HepG2 (cell line): ENCODE data around the gene DENND10. TPM values are rescaled to one million over a fixed set of nuclear protein-coding genes. Genes with fewer than 3 reads are reported as not detected.

ENCODE experiments used
- ATM ChIP-seq: fragments of 450-650 bp; IDR thresholded peaks from 2 replicates; pipeline ENCODE4 v1.7.1; 2017; ENCODE audit warnings: mild to moderate bottlenecking, borderline replicate concordance
- FOXM1 ChIP-seq: sonication (generic); formaldehyde crosslinking; IDR thresholded peaks from 2 replicates; pipeline ENCODE4 v1.5.0; 2020; ENCODE audit warnings: missing genetic modification reagents
- HNF4A ChIP-seq: sonication (generic); formaldehyde crosslinking; IDR thresholded peaks from 2 replicates; pipeline ENCODE4 v1.4.0; 2020; ENCODE audit warnings: missing genetic modification reagents
- HNF4G ChIP-seq, 2 experiments: sonication (generic) in 1 of 2; formaldehyde crosslinking in 1 of 2; IDR thresholded peaks; 2 replicates each; pipeline versions ENCODE4 v1.4.0 to v1.6.1; 2011 to 2020; ENCODE audit warnings: borderline replicate concordance in 2 of 2, low read depth in 2 of 2, mild to moderate bottlenecking in 2 of 2, low read length in 1 of 2, missing genetic modification reagents in 1 of 2, moderate library complexity in 1 of 2
- KDM4B ChIP-seq: sonication (generic); formaldehyde crosslinking; IDR thresholded peaks from 2 replicates; pipeline ENCODE4 v1.4.0; 2020; ENCODE audit warnings: missing genetic modification reagents
- MAF1 ChIP-seq: sonication (generic); formaldehyde crosslinking; IDR thresholded peaks from 2 replicates; pipeline ENCODE4 v1.5.0; 2020; ENCODE audit warnings: missing genetic modification reagents, borderline replicate concordance
- MTF2 ChIP-seq: sonication (generic); formaldehyde crosslinking; IDR thresholded peaks from 2 replicates; pipeline ENCODE4 v1.5.0; 2020; ENCODE audit warnings: missing genetic modification reagents, borderline replicate concordance
- NBN ChIP-seq: fragments of 450-650 bp; conservative IDR thresholded peaks from 2 replicates; pipeline ENCODE4 v1.6.1; 2017
- NR2F6 ChIP-seq, 2 experiments: IDR thresholded peaks; 2 replicates each; pipeline ENCODE4 v1.6.1; 2016; ENCODE audit warnings: antibody characterized with exemption in 1 of 2, mild to moderate bottlenecking in 1 of 2
- RBM22 ChIP-seq: fragments of 200-400 bp; formaldehyde crosslinking; optimal IDR thresholded peaks from 2 replicates; pipeline ENCODE3; 2017; ENCODE audit warnings: mild to moderate bottlenecking, low read length, moderate library complexity
- RNF2 ChIP-seq: fragments of 450-650 bp; conservative IDR thresholded peaks from 2 replicates; pipeline ENCODE4 v1.6.1; 2016; ENCODE audit warnings: low read depth
- ZMAT3 ChIP-seq: sonication (generic); formaldehyde crosslinking; conservative IDR thresholded peaks from 2 replicates; pipeline ENCODE4 v1.7.0; 2021; ENCODE audit warnings: missing genetic modification reagents
- ZNF333 ChIP-seq: sonication (generic); formaldehyde crosslinking; IDR thresholded peaks from 2 replicates; pipeline ENCODE4 v1.4.0; 2020; ENCODE audit warnings: mild to moderate bottlenecking, missing genetic modification reagents, borderline replicate concordance
- ZNF350 ChIP-seq: sonication (generic); formaldehyde crosslinking; IDR thresholded peaks from 2 replicates; pipeline ENCODE4 v1.4.0; 2020; ENCODE audit warnings: mild to moderate bottlenecking, low read depth, missing genetic modification reagents, borderline replicate concordance
- ZNF430 ChIP-seq: sonication (generic); formaldehyde crosslinking; IDR thresholded peaks from 2 replicates; pipeline ENCODE4 v1.9.0; 2021; ENCODE audit warnings: mild to moderate bottlenecking, missing genetic modification reagents
- ZNF724P ChIP-seq: sonication (generic); formaldehyde crosslinking; IDR thresholded peaks from 2 replicates; pipeline ENCODE4 v1.8.0; 2022; ENCODE audit warnings: missing genetic modification reagents, borderline replicate concordance
- ZNF781 ChIP-seq: sonication (generic); formaldehyde crosslinking; IDR thresholded peaks from 2 replicates; pipeline ENCODE4 v1.5.1; 2020; ENCODE audit warnings: borderline replicate concordance, mild to moderate bottlenecking, missing genetic modification reagents; ENCODE audit errors: not compliant biosample characterization
- ZSCAN9 ChIP-seq: IDR thresholded peaks from 2 replicates; pipeline ENCODE4 v1.6.1; 2016; ENCODE audit warnings: borderline replicate concordance
- polyA plus RNA-seq, 8 experiments: library from polyadenylated mRNA; depleted of rRNA in 3 of 8; stranded (reverse) in 7 of 8; unstranded in 1 of 8; fragments of >200 nt; fragmentation: Illumina TruSeq in 4 of 8; extraction: Trizol in 4 of 8; gene quantifications; 2 replicates each; pipeline versions ENCODE4 v1.2.1 to v1.2.3, GENCODE V29; 2011 to 2016; ENCODE audit warnings: low read depth in 4 of 8, missing spikeins in 1 of 8, mixed read lengths in 1 of 8; ENCODE audit not compliant: insufficient read depth in 1 of 8
- total RNA-seq, 5 experiments: library from RNA; depleted of rRNA; stranded (reverse); fragments of >200 nt; fragmentation: Illumina TruSeq; extraction: Trizol; gene quantifications; 2 replicates each; pipeline ENCODE4 v1.2.3, GENCODE V29; 2016; ENCODE audit warnings: low read depth in 1 of 5
- TF ChIP-seq, protein P1 (sequence below): sonication (generic); formaldehyde crosslinking; IDR thresholded peaks from 2 replicates; pipeline ENCODE4 v1.4.0; 2020; ENCODE audit warnings: missing genetic modification reagents, borderline replicate concordance
- TF ChIP-seq, protein P2 (sequence below): sonication (generic); formaldehyde crosslinking; IDR thresholded peaks from 2 replicates; pipeline ENCODE4 v1.4.0; 2020; ENCODE audit warnings: mild to moderate bottlenecking, missing genetic modification reagents
- TF ChIP-seq, protein P3 (sequence below): sonication (generic); formaldehyde crosslinking; IDR thresholded peaks from 2 replicates; pipeline ENCODE4 v1.5.0; 2020; ENCODE audit warnings: mild to moderate bottlenecking, missing genetic modification reagents
- TF ChIP-seq, protein P4 (sequence below): sonication (generic); formaldehyde crosslinking; IDR thresholded peaks from 2 replicates; pipeline ENCODE4 v1.4.0; 2020; ENCODE audit warnings: missing genetic modification reagents

DENND10 gene
- total and polyA plus RNA-seq, 2 of the 13 experiments (the other 11 are each of a cell fraction or from before 2014, with no cell fraction given), result 43.7 to 78.8 TPM

DNA sequence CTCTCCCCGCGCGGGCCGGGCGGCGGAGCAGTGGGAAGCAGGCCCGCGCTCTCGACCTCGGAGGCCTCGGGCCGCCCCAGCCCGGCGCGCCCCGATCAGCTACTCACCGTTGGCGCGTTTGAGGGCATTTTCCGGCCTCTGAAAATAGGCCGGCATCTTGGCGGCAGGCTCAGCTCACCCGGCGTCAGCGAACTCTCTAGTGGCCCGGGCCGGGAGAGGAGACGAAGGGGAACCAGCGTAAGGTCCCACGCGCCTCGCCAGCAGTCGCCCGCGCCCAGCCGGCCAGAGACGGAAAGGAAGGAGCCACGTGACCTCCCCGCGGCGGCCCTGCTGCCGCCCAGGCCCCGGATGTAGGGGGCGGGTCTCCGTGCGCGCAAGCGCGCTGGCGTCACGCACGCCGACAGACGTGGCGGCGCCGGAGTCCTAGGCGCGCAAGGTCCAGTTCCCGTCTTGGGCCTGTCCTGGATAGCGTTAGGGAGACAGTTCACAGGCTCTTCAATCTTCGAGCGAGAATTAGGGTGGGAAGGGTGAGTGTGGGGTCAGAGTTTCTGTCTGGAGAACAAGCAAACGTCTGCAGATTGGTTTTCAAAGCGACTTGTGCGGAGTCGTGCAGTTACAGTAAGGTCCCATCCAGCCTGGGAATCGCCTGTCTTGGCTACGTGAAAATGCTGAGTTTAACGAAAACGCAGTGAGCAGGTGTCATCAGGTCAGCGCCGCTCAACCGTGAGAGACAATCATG, 23.2 kb upstream of the DENND10 start, which contains the start of gene EIF3A (continued):
- TF ChIP-seq FOXM1 (no peak), MAF1 (CRISPR knock-in tag) (no peak), ZMAT3 (CRISPR knock-in tag) (peak; percentile 76; the same call in 1 of the 2 replicates), NR2F6 (IDR thresholded peaks at IDR 0.05) (no peak), NR2F6 (CRISPR knock-in tag; IDR thresholded peaks at IDR 0.05) (no peak), NBN (no peak), ATM (no peak), KDM4B (CRISPR knock-in tag) (no peak), ZNF333 (peak; percentile 91; the same call in 1 of the 2 replicates), MTF2 (CRISPR knock-in tag) (no peak), ZSCAN9 (no peak; the same call in 1 of the 2 replicates), HNF4A (CRISPR knock-in tag) (peak; percentile 74), ZNF781 (CRISPR knock-in tag) (no peak), ZNF724P (0 out of 2 replicates have a peak, but pooled peaks have one; percentile 90), HNF4G (IDR thresholded peaks at IDR 0.05; ENCODE audit: borderline replicate concordance, low read depth, low read length) (peak; percentile 65; the same call in 1 of the 2 replicates), HNF4G (CRISPR knock-in tag; IDR thresholded peaks at IDR 0.05; ENCODE audit: borderline replicate concordance, low read depth) (no peak), ZNF350 (CRISPR knock-in tag) (peak; percentile 69; the same call in 1 of the 2 replicates), RBM22 (no peak), ZNF430 (CRISPR knock-in tag) (peak; percentile 86), RNF2 (peak; percentile 84; the same call in 1 of the 2 replicates)
- TF ChIP-seq, protein P1, sequence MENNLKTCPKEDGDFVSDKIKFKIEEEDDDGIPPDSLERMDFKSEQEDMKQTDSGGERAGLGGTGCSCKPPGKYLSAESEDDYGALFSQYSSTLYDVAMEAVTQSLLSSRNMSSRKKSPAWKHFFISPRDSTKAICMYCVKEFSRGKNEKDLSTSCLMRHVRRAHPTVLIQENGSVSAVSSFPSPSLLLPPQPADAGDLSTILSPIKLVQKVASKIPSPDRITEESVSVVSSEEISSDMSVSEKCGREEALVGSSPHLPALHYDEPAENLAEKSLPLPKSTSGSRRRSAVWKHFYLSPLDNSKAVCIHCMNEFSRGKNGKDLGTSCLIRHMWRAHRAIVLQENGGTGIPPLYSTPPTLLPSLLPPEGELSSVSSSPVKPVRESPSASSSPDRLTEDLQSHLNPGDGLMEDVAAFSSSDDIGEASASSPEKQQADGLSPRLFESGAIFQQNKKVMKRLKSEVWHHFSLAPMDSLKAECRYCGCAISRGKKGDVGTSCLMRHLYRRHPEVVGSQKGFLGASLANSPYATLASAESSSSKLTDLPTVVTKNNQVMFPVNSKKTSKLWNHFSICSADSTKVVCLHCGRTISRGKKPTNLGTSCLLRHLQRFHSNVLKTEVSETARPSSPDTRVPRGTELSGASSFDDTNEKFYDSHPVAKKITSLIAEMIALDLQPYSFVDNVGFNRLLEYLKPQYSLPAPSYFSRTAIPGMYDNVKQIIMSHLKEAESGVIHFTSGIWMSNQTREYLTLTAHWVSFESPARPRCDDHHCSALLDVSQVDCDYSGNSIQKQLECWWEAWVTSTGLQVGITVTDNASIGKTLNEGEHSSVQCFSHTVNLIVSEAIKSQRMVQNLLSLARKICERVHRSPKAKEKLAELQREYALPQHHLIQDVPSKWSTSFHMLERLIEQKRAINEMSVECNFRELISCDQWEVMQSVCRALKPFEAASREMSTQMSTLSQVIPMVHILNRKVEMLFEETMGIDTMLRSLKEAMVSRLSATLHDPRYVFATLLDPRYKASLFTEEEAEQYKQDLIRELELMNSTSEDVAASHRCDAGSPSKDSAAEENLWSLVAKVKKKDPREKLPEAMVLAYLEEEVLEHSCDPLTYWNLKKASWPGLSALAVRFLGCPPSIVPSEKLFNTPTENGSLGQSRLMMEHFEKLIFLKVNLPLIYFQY, result no peak
- TF ChIP-seq, protein P2, sequence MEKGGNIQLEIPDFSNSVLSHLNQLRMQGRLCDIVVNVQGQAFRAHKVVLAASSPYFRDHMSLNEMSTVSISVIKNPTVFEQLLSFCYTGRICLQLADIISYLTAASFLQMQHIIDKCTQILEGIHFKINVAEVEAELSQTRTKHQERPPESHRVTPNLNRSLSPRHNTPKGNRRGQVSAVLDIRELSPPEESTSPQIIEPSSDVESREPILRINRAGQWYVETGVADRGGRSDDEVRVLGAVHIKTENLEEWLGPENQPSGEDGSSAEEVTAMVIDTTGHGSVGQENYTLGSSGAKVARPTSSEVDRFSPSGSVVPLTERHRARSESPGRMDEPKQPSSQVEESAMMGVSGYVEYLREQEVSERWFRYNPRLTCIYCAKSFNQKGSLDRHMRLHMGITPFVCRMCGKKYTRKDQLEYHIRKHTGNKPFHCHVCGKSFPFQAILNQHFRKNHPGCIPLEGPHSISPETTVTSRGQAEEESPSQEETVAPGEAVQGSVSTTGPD (CRISPR knock-in tag), result no peak
- TF ChIP-seq, protein P3, sequence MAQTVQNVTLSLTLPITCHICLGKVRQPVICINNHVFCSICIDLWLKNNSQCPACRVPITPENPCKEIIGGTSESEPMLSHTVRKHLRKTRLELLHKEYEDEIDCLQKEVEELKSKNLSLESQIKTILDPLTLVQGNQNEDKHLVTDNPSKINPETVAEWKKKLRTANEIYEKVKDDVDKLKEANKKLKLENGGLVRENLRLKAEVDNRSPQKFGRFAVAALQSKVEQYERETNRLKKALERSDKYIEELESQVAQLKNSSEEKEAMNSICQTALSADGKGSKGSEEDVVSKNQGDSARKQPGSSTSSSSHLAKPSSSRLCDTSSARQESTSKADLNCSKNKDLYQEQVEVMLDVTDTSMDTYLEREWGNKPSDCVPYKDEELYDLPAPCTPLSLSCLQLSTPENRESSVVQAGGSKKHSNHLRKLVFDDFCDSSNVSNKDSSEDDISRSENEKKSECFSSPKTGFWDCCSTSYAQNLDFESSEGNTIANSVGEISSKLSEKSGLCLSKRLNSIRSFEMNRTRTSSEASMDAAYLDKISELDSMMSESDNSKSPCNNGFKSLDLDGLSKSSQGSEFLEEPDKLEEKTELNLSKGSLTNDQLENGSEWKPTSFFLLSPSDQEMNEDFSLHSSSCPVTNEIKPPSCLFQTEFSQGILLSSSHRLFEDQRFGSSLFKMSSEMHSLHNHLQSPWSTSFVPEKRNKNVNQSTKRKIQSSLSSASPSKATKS, result no peak; the same call in 1 of the 2 replicates
- TF ChIP-seq, protein P4, sequence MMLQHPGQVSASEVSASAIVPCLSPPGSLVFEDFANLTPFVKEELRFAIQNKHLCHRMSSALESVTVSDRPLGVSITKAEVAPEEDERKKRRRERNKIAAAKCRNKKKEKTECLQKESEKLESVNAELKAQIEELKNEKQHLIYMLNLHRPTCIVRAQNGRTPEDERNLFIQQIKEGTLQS (CRISPR knock-in tag), result peak; percentile 40; the same call in 1 of the 2 replicates
